ENCODE results near the gene KNDC1.

- TF ChIP-seq CTCF (IDR thresholded peaks at IDR 0.05; ENCODE audit: low read depth, low read length) (no peak), EZH2phosphoT487 (IDR thresholded peaks at IDR 0.05; ENCODE audit: low read depth) (no peak)
Measured at GRCh38 chr10:133207627-133208026, 47.6 kb downstream of the KNDC1 start.
